Activated naive CD8-positive, alpha-beta T cell (primary cell): Measurements from ENCODE around the gene ELMO1.

Source experiments
- H3K27ac Mint-ChIP-seq: one replicate; pipeline ENCODE4 v1.8.0; 2021; ENCODE audit warnings: mixed read lengths
- H3K27me3 Mint-ChIP-seq: one replicate; pipeline ENCODE4 v1.8.0; 2021; ENCODE audit warnings: mixed read lengths
- H3K36me3 Mint-ChIP-seq: one replicate; pipeline ENCODE4 v1.8.0; 2021; ENCODE audit warnings: mixed read lengths
- H3K4me1 Mint-ChIP-seq: one replicate; pipeline ENCODE4 v1.8.0; 2021; ENCODE audit warnings: low read depth, mixed read lengths
- H3K4me3 Mint-ChIP-seq: one replicate; pipeline ENCODE4 v1.8.0; 2021; ENCODE audit warnings: mild to moderate bottlenecking, mixed read lengths
- H3K9me3 Mint-ChIP-seq: one replicate; pipeline ENCODE4 v1.8.0; 2021; ENCODE audit warnings: low read depth, mixed read lengths

Gene ELMO1

GRCh38 chr7:37193087-37193774 lies 255.4 kb downstream of the ELMO1 start:
- H3K9me3 Mint-ChIP-seq: no peaks in the 10 kb centered on the region
- H3K36me3 Mint-ChIP-seq: peaks cover 14% of the 10 kb centered on the region
- peaks cover 19% of the 10 kb centered on the region for H3K4me1 Mint-ChIP-seq
- H3K4me3 Mint-ChIP-seq: no peak overlapping the region
- no peak overlapping the region for H3K27ac Mint-ChIP-seq
- no peaks in the 10 kb centered on the region for H3K27me3 Mint-ChIP-seq

GRCh38 chr7:37191797-37192196 lies 256.9 kb downstream of the ELMO1 start:
- Mint-ChIP-seq H3K4me3 (no peak overlapping the region), H3K27me3 (no peaks in the 10 kb centered on the region), H3K36me3 (peaks cover 7% of the 10 kb centered on the region), H3K27ac (no peak overlapping the region), H3K9me3 (no peaks in the 10 kb centered on the region), H3K4me1 (peaks cover 25% of the 10 kb centered on the region)

GRCh38 chr7:37187179-37187578 lies 261.5 kb downstream of the ELMO1 start:
- Mint-ChIP-seq H3K36me3 (peaks cover 2% of the 10 kb centered on the region), H3K9me3 (no peaks in the 10 kb centered on the region), H3K4me3 (no peak overlapping the region), H3K4me1 (peaks cover 14% of the 10 kb centered on the region), H3K27ac (peak overlapping the region; percentile 70), H3K27me3 (no peaks in the 10 kb centered on the region)

- H3K27me3 Mint-ChIP-seq: no peaks in the 10 kb centered on the region
- no peak overlapping the region for H3K4me3 Mint-ChIP-seq
- H3K27ac Mint-ChIP-seq: peak overlapping the region; percentile 70
- H3K9me3 Mint-ChIP-seq: no peaks in the 10 kb centered on the region
- peaks cover 14% of the 10 kb centered on the region for H3K4me1 Mint-ChIP-seq
- peaks cover 2% of the 10 kb centered on the region for H3K36me3 Mint-ChIP-seq
Measured at GRCh38 chr7:37186753-37187152, 261.9 kb downstream of the ELMO1 start.

- no peak overlapping the region for H3K4me3 Mint-ChIP-seq
- H3K9me3 Mint-ChIP-seq: no peaks in the 10 kb centered on the region
- no peak overlapping the region for H3K27ac Mint-ChIP-seq
- no peaks in the 10 kb centered on the region for H3K27me3 Mint-ChIP-seq
- H3K36me3 Mint-ChIP-seq: peaks cover 13% of the 10 kb centered on the region
- H3K4me1 Mint-ChIP-seq: peaks cover 4% of the 10 kb centered on the region
Measured at GRCh38 chr7:37181550-37181932, 267.1 kb downstream of the ELMO1 start.

GRCh38 chr7:37180828-37181549 lies 267.7 kb downstream of the ELMO1 start:
- H3K4me3 Mint-ChIP-seq: no peak overlapping the region
- peaks cover 15% of the 10 kb centered on the region for H3K36me3 Mint-ChIP-seq
- H3K9me3 Mint-ChIP-seq: no peaks in the 10 kb centered on the region
- no peaks in the 10 kb centered on the region for H3K27me3 Mint-ChIP-seq
- H3K4me1 Mint-ChIP-seq: peaks cover 4% of the 10 kb centered on the region
- H3K27ac Mint-ChIP-seq: no peak overlapping the region

- Mint-ChIP-seq H3K9me3 (no peaks in the 10 kb centered on the region), H3K36me3 (peaks cover 21% of the 10 kb centered on the region), H3K4me1 (peaks cover 2% of the 10 kb centered on the region), H3K27me3 (no peaks in the 10 kb centered on the region), H3K27ac (no peak overlapping the region), H3K4me3 (no peak overlapping the region)
Measured at GRCh38 chr7:37176079-37176478, 272.6 kb downstream of the ELMO1 start.

- H3K27me3 Mint-ChIP-seq: no peaks in the 10 kb centered on the region
- H3K4me1 Mint-ChIP-seq: peaks cover 2% of the 10 kb centered on the region
- no peaks in the 10 kb centered on the region for H3K9me3 Mint-ChIP-seq
- H3K4me3 Mint-ChIP-seq: no peak overlapping the region
- H3K36me3 Mint-ChIP-seq: peaks cover 19% of the 10 kb centered on the region
- H3K27ac Mint-ChIP-seq: no peak overlapping the region
Measured at GRCh38 chr7:37174460-37174859, 274.2 kb downstream of the ELMO1 start.

GRCh38 chr7:37173670-37174069 lies 275.0 kb downstream of the ELMO1 start:
- H3K4me1 Mint-ChIP-seq: peaks cover 2% of the 10 kb centered on the region
- H3K9me3 Mint-ChIP-seq: no peaks in the 10 kb centered on the region
- no peaks in the 10 kb centered on the region for H3K27me3 Mint-ChIP-seq
- H3K36me3 Mint-ChIP-seq: peaks cover 19% of the 10 kb centered on the region
- H3K27ac Mint-ChIP-seq: no peak overlapping the region
- no peak overlapping the region for H3K4me3 Mint-ChIP-seq

- H3K9me3 Mint-ChIP-seq: no peaks in the 10 kb centered on the region
- no peak overlapping the region for H3K27ac Mint-ChIP-seq
Measured at GRCh38 chr7:37162106-37162505, 286.6 kb downstream of the ELMO1 start.

GRCh38 chr7:37160656-37161055 lies 288.0 kb downstream of the ELMO1 start:
- H3K9me3 Mint-ChIP-seq: peaks cover 5% of the 10 kb centered on the region
- no peak overlapping the region for H3K4me3 Mint-ChIP-seq
- peaks cover 29% of the 10 kb centered on the region for H3K36me3 Mint-ChIP-seq
- H3K27ac Mint-ChIP-seq: no peak overlapping the region
- no peaks in the 10 kb centered on the region for H3K4me1 Mint-ChIP-seq
- H3K27me3 Mint-ChIP-seq: no peaks in the 10 kb centered on the region

More at GRCh38 chr7:37162106-37162505, 286.6 kb downstream of the ELMO1 start:
- Mint-ChIP-seq H3K4me3 (no peak overlapping the region), H3K36me3 (peaks cover 20% of the 10 kb centered on the region), H3K4me1 (no peaks in the 10 kb centered on the region), H3K27me3 (no peaks in the 10 kb centered on the region)

GRCh38 chr7:37153376-37153775 lies 295.3 kb downstream of the ELMO1 start:
- Mint-ChIP-seq H3K27ac (no peak overlapping the region), H3K36me3 (peaks cover 36% of the 10 kb centered on the region)

GRCh38 chr7:37151741-37152413 lies 296.8 kb downstream of the ELMO1 start:
- no peak overlapping the region for H3K27ac Mint-ChIP-seq
- peaks cover 6% of the 10 kb centered on the region for H3K4me1 Mint-ChIP-seq
- no peak overlapping the region for H3K4me3 Mint-ChIP-seq
- H3K9me3 Mint-ChIP-seq: peaks cover 5% of the 10 kb centered on the region
- no peaks in the 10 kb centered on the region for H3K27me3 Mint-ChIP-seq
- peaks cover 41% of the 10 kb centered on the region for H3K36me3 Mint-ChIP-seq

More at GRCh38 chr7:37153376-37153775, 295.3 kb downstream of the ELMO1 start:
- H3K4me1 Mint-ChIP-seq: peaks cover 4% of the 10 kb centered on the region
- H3K27me3 Mint-ChIP-seq: no peaks in the 10 kb centered on the region
- no peak overlapping the region for H3K4me3 Mint-ChIP-seq
- peaks cover 5% of the 10 kb centered on the region for H3K9me3 Mint-ChIP-seq

GRCh38 chr7:37150856-37151255 lies 297.8 kb downstream of the ELMO1 start:
- Mint-ChIP-seq H3K27ac (no peak overlapping the region), H3K27me3 (no peaks in the 10 kb centered on the region), H3K9me3 (peaks cover 3% of the 10 kb centered on the region), H3K4me1 (peaks cover 6% of the 10 kb centered on the region), H3K4me3 (no peak overlapping the region), H3K36me3 (peaks cover 34% of the 10 kb centered on the region)

- no peaks in the 10 kb centered on the region for H3K9me3 Mint-ChIP-seq
- peaks cover 32% of the 10 kb centered on the region for H3K36me3 Mint-ChIP-seq
- H3K4me3 Mint-ChIP-seq: no peak overlapping the region
- H3K27ac Mint-ChIP-seq: no peak overlapping the region
- no peaks in the 10 kb centered on the region for H3K27me3 Mint-ChIP-seq
- peaks cover 6% of the 10 kb centered on the region for H3K4me1 Mint-ChIP-seq
Measured at GRCh38 chr7:37150180-37150579, 298.5 kb downstream of the ELMO1 start.
